GM18502 (cell line): ENCODE measurements around the gene LDLRAD4.

Experiments used
- ATAC-seq: cut with Tn5 transposase; IDR thresholded peaks from one replicate; pipeline ENCODE4 v1.9.1; 2021; ENCODE audit warnings: mild to moderate bottlenecking; ENCODE audit not compliant: unreplicated experiment, poor library complexity

Gene LDLRAD4

GRCh38 chr18:13226533-13227144, 8.1 kb downstream of the LDLRAD4 start:
- no peak for ATAC-seq

- no peak for ATAC-seq
Observed at GRCh38 chr18:13227910-13228309, 9.3 kb downstream of the LDLRAD4 start.

GRCh38 chr18:13229001-13229671, 10.6 kb downstream of the LDLRAD4 start:
- ATAC-seq = no peak

- ATAC-seq = no peak
Observed at GRCh38 chr18:13231151-13231550, 12.6 kb downstream of the LDLRAD4 start.

- no peak for ATAC-seq
Observed at GRCh38 chr18:13232086-13232917, 13.7 kb downstream of the LDLRAD4 start.

- ATAC-seq = no peak
Observed at GRCh38 chr18:13232971-13233786, 14.6 kb downstream of the LDLRAD4 start.

- no peak for ATAC-seq
Observed at GRCh38 chr18:13233787-13234783, 15.5 kb downstream of the LDLRAD4 start.

- no peak for ATAC-seq
Observed at GRCh38 chr18:13235421-13235831, 16.9 kb downstream of the LDLRAD4 start.

GRCh38 chr18:13235981-13236380, 17.4 kb downstream of the LDLRAD4 start:
- ATAC-seq = no peak

GRCh38 chr18:13236411-13236810, 17.9 kb downstream of the LDLRAD4 start:
- no peak for ATAC-seq

- no peak for ATAC-seq
Observed at GRCh38 chr18:13237073-13237472, 18.5 kb downstream of the LDLRAD4 start.

GRCh38 chr18:13237641-13238040, 19.1 kb downstream of the LDLRAD4 start:
- no peak for ATAC-seq

- ATAC-seq = no peak
Observed at GRCh38 chr18:13239171-13239956, 20.8 kb downstream of the LDLRAD4 start.

GRCh38 chr18:13240060-13240725, 21.6 kb downstream of the LDLRAD4 start:
- ATAC-seq = no peak

- no peak for ATAC-seq
Observed at GRCh38 chr18:13241083-13241892, 22.7 kb downstream of the LDLRAD4 start.

- ATAC-seq = no peak
Observed at GRCh38 chr18:13241893-13242175, 23.3 kb downstream of the LDLRAD4 start.

GRCh38 chr18:13242797-13243196, 24.2 kb downstream of the LDLRAD4 start:
- ATAC-seq = no peak
